ENCODE results near the gene ZNF530. TPM values are rescaled to one million over a fixed set of nuclear protein-coding genes. Genes with fewer than 3 reads are reported as not detected.

The ZNF530 gene
- 5.1 TPM for total RNA-seq

- DNase-seq = peak; percentile 97
Measured at GRCh38 chr19:57599761-57600383, at the start of gene ZNF530. Gene ZNF530, plus strand, starts transcription at chr19:57599885. Its CDS starts 4,461 bp downstream, at chr19:57604346.

DNA sequence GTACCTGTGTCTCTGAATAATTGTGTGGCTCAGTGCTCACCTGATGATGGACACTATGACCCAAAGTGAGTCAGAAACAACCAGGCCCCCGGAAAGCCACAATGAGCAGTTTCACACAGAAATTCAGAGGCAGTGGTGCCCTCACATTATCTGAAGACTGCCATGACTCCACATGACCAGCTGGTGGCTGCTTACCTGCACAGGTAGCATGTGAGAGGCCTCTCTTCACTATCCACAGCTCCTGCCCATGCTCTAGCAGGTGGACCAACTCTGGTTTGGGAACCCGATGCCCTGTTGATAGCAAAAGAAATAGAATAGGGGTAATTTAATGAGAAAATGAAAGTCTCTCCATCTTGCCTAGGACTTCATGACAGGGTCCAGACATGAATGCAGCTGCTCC is 47.3 kb upstream of the ZNF530 start:
- no peak for DNase-seq

GRCh38 chr19:57557659-57558058 is 42.0 kb upstream of the ZNF530 start:
- no peak for DNase-seq

GRCh38 chr19:57558525-57558924 is 41.2 kb upstream of the ZNF530 start:
- no peak for DNase-seq

DNA sequence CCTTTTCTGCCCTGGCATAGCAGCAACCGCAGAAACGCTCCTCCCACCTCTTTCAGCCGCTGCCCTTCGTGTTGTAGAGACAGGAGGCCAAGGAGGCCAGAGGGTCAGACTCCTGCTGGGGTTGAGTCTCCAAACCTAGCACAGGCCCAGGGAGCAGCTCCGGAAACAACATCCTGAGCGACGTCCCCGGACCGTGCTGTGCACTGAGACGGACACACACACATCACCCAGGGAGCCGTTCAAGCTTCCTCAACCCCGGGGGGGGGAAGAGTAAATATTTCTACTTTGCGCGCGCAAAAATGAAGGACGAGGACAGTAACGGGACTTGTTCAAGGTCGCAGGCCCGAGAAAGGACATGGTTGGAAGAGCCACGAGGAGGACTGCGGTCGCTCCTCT is 40.7 kb upstream of the ZNF530 start:
- DNase-seq = peak; percentile 8

GRCh38 chr19:57559404-57560025 is 40.2 kb upstream of the ZNF530 start, which contains the start of gene ZNF550:
Gene ZNF550, minus strand, starts transcription at chr19:57559863. Its CDS starts 181 bp downstream, at chr19:57559682.
- DNase-seq = peak; percentile 96

DNA sequence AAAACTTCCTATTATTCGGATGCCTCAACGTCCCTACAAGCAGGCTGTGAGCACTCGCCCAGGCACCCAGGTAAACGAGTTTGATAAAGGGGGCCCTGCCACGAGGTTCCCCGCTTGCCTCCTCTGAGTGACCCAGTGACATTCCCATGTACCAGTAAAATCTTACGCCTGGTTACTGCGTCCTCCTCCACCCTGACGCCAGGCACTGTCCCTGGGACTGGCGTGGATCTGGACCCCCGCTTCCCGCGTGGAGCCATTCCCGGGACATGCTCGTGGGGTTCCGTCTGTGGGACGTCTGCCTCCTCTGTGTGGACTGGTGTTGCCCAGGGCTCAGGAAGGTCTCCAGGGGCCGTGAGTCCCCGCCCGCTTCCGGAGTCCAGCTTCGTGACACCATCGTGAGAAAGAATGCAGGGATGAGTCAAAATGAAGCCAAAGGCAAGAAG is 39.6 kb upstream of the ZNF530 start:
- DNase-seq = no peak

- DNase-seq = no peak
Measured at GRCh38 chr19:57563547-57563946, 36.1 kb upstream of the ZNF530 start.

GRCh38 chr19:57566396-57567265 is 33.1 kb upstream of the ZNF530 start:
- DNase-seq = no peak

- no peak for DNase-seq
Measured at GRCh38 chr19:57570707-57571106, 29.0 kb upstream of the ZNF530 start.

- no peak for DNase-seq
Measured at GRCh38 chr19:57572415-57572947, 27.2 kb upstream of the ZNF530 start.

DNA sequence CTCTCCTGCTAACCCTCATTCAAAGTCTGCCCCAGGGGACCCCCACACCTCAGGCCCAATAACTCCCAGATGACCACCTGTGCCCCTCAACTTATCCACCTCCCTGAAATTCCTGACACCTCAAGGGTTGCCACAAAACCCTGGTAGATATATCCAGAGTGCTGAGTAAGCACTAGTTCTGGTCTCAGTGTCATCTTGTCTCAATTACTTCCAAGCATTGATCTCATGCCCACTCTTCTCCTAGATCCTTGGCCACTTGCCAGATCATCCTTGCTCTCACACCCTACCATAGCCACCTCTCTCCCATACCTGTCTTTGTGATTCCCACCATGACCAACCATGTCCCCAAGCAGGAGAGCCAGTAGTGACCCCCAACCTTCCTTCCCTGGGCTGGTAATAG is 23.0 kb upstream of the ZNF530 start:
- no peak for DNase-seq

GRCh38 chr19:57578487-57579205 is 21.0 kb upstream of the ZNF530 start, which contains the start of gene ZNF416:
Gene ZNF416, minus strand, starts transcription at chr19:57578911. Its CDS starts 207 bp downstream, at chr19:57578704.
- peak; percentile 99 for DNase-seq

- DNase-seq = no peak
Measured at GRCh38 chr19:57583104-57583520, 16.6 kb upstream of the ZNF530 start.

DNA sequence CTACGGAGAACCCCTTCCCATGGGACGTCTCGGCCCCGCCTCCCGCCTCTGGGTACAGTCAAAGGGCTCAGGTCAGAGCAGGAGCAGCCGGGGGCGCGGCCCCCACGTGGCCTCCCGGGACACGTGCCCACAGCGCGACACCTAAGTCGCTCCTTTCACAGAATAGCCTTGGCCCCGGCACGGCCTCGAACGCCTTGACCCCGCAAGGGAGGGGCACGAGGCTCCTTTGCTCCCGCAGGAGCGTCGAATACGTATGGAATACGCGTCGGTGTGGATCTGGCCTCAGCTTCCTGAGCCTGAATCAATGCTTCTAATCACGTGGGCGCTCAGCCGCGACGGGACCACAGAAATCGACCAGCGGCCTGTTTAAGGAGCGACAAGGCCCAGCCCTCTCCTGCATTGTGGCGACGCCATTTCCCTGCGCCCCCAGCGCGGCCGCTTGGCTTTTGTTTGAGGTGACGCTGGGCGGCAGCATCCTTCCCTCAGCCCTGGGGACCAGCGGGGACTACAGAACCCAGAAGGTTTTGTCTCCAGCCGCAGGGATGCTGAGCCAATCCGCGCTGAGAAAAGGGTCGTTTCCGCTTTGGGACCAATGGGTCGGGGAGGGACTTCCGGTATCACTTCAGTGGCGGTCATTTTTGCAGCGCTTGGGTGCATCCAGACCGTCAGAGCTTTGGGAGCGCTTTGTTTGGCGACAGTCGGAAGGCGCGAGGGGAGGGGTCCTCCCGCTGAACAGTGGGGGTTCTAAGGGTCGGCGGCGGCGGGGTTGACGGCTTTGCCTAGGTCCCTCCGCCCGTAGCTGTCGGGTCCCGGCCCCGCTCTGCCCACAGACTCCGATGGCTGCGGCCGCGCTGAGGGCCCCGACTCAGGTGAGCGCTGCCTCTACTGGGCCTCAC is 15.9 kb upstream of the ZNF530 start, which contains the start of gene ZIK1:
Gene ZIK1, plus strand, starts transcription at position 625 of the 896 bp plus-strand sequence. Its CDS starts 212 bp downstream, at position 837.
- peak; percentile 98 for DNase-seq

DNA sequence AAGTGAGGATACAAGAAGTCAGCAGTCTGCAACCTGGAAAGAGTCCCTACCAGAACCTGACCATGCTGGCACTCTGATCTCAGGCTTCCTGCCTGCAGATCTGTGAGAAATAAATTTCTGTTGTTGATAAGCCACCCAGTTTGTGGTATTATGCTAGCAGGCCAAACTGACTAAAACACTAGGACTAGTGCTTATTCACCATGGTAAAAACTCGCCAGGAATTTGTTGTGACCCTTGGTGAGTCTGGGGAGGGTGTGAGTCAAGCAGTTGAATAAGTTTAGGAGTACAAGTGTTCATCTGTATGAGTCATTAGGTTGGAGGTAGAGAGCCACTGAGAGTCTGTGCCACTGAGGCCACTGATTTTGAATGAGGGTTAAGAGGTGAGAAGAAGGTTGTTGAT is 12.2 kb upstream of the ZNF530 start:
- DNase-seq = no peak

GRCh38 chr19:57599377-57599760 is 316 bp upstream of the ZNF530 start:
- no peak for DNase-seq

DNA sequence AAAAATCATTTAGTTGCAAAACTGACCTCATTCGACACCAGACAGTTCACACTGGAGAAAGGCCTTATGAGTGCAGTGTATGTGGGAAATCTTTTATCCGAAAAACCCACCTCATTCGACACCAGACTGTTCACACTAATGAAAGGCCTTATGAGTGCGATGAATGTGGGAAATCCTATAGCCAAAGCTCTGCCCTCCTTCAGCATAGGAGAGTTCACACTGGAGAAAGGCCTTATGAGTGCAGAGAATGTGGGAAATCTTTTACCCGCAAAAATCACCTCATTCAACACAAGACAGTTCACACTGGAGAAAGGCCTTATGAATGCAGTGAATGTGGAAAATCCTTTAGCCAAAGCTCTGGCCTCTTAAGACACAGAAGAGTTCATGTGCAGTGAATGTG is 7.2 kb downstream of the ZNF530 start:
- DNase-seq = no peak

GRCh38 chr19:57611113-57611512 is 11.4 kb downstream of the ZNF530 start:
- no peak for DNase-seq

GRCh38 chr19:57613941-57614743 is 14.5 kb downstream of the ZNF530 start, which contains the start of gene ZNF134:
Gene ZNF134, plus strand, starts transcription at chr19:57614242. Its CDS starts 5,227 bp downstream, at chr19:57619469.
- DNase-seq = peak; percentile 97
